ENCODE measurements around the gene DLG4. TPM values are rescaled to one million over a fixed set of nuclear protein-coding genes. Genes with fewer than 3 reads are reported as not detected.

The DLG4 gene
- total RNA-seq, 1 experiment from 2014 or later: 38.3 TPM

GRCh38 chr17:7176841-7177190 lies 42.8 kb downstream of the DLG4 start:
- no peaks in the 10 kb centered on the region for H3K9me3 Mint-ChIP-seq
- Histone ChIP-seq H3K9ac (ENCODE audit: extremely low read depth, insufficient read length, low read length) (no peak overlapping the region), H2BK120ac (ENCODE audit: low read depth, low read length, poor library complexity, severe bottlenecking) (no peak overlapping the region), H2BK15ac (ENCODE audit: low read depth, low read length) (no peak overlapping the region), H3K9me3 (ENCODE audit: control insufficient read depth, low read depth, low read length) (no peaks in the 10 kb centered on the region), H4K20me1 (ENCODE audit: control insufficient read depth, insufficient read depth, insufficient read length) (no peaks in the 10 kb centered on the region), H3K4me1 (ENCODE audit: insufficient read depth, low read length) (no peaks in the 10 kb centered on the region; the same call in 1 of the 2 replicates), H2AK5ac (ENCODE audit: insufficient read length, low read length) (no peak overlapping the region), H3K14ac (ENCODE audit: insufficient read depth, low read length) (no peak overlapping the region), H3K56ac (ENCODE audit: insufficient read length, low read depth, low read length) (no peak overlapping the region), H2AFZ (ENCODE audit: low read length) (no peak overlapping the region), H3K27ac (ENCODE audit: insufficient read length, low read depth, low read length) (no peak overlapping the region), H3K79me1 (ENCODE audit: insufficient read depth, low read depth, low read length, poor library complexity, severe bottlenecking) (no peaks in the 10 kb centered on the region), H4K91ac (ENCODE audit: insufficient read length, low read depth, low read length) (no peak overlapping the region), H3K79me2 (ENCODE audit: insufficient read depth, low read length) (no peaks in the 10 kb centered on the region), H3K4ac (ENCODE audit: low read depth, low read length) (no peak overlapping the region), H3K4me2 (ENCODE audit: insufficient read depth, insufficient read length, low read length) (peak overlapping the region; percentile 91), H2BK5ac (ENCODE audit: insufficient read length, low read length) (no peak overlapping the region), H3K23ac (ENCODE audit: insufficient read length, low read depth, low read length) (no peak overlapping the region), H2BK20ac (ENCODE audit: low read depth, low read length, poor library complexity, severe bottlenecking) (no peak overlapping the region), H3T11ph (ENCODE audit: low read length) (no peak overlapping the region), H3K27me3 (ENCODE audit: insufficient read depth, low read length) (peaks cover 5% of the 10 kb centered on the region; the same call in 1 of the 2 replicates), H3K18ac (ENCODE audit: insufficient read length, low read depth, low read length) (no peak overlapping the region), H4K5ac (ENCODE audit: insufficient read length, low read depth, low read length) (peak overlapping the region; percentile 2), H2BK12ac (ENCODE audit: insufficient read length, low read depth, low read length) (no peak overlapping the region), H3K23me2 (ENCODE audit: insufficient read length, low read depth, low read length, poor library complexity, severe bottlenecking) (peaks cover 16% of the 10 kb centered on the region), H4K8ac (replicated peaks; ENCODE audit: insufficient read length, low read depth, low read length) (no peak overlapping the region)
- no peak for TF ChIP-seq CTCF (conservative IDR thresholded peaks at IDR 0.05)
- no peaks in the 10 kb centered on the region for H3K36me3 Mint-ChIP-seq (ENCODE audit: insufficient read depth in 1 of 3, low read depth in 3 of 3)
- WGBS (ENCODE audit: extremely low coverage, insufficient read length, low lambda C conversion rate): no CpG with 5 or more reads among the region's 17 CpGs
- H3K4me1 Mint-ChIP-seq: peaks cover 5 to 10% of the 10 kb centered on the region in 2 experiments; a peak in 3 of 4 replicates
- no peak overlapping the region for H3K4me3 Mint-ChIP-seq
- peak; percentile 72 for DNase-seq
- peaks cover 34% of the 10 kb centered on the region for H3K27me3 Mint-ChIP-seq (ENCODE audit: low read depth)
- H3K27ac Mint-ChIP-seq: no peak overlapping the region

Measured in H9 (cell line).